C4-2B (cell line): ENCODE measurements around the gene LSAMP.

Experiments used
- ZFX ChIP-seq: fragments of 450-650 bp; IDR thresholded peaks from 2 replicates; pipeline ENCODE4 v1.6.1; 2017
- TF ChIP-seq, protein P1 (sequence below): fragments of 450-650 bp; conservative IDR thresholded peaks from 2 replicates; pipeline ENCODE4 v1.5.1; 2017; ENCODE audit warnings: mild to moderate bottlenecking

DNA sequence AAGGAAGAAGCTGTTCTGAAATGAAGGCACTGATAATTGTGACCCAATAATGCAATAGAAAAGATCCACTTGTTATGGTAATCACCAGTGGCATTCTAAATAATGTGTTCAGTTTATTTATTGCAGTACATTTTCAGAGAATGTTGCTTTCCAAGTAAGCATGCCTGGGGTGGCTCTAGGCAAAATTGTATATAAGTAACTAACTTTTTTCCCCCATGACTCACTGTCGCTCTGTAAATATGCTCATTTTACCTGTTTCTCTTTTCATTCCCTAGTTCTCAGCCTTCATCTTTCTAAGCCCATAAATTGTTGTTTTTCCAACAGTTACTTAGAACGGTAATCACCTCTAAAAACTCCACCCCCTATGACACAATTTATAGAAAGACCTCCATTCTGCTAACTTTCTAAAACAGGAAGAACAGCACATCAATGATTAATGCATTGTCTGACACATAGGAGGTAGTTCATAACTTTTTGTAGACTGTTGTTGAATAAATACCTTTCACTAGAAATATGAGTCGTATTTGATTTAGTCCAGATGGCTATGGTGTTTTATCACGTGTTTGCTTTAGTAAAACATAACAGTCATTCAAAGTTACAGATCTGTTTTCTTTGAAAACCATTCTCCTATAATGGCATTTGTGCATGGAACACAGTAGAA lies 143.1 kb downstream of the LSAMP start:
- TF ChIP-seq, protein P1, sequence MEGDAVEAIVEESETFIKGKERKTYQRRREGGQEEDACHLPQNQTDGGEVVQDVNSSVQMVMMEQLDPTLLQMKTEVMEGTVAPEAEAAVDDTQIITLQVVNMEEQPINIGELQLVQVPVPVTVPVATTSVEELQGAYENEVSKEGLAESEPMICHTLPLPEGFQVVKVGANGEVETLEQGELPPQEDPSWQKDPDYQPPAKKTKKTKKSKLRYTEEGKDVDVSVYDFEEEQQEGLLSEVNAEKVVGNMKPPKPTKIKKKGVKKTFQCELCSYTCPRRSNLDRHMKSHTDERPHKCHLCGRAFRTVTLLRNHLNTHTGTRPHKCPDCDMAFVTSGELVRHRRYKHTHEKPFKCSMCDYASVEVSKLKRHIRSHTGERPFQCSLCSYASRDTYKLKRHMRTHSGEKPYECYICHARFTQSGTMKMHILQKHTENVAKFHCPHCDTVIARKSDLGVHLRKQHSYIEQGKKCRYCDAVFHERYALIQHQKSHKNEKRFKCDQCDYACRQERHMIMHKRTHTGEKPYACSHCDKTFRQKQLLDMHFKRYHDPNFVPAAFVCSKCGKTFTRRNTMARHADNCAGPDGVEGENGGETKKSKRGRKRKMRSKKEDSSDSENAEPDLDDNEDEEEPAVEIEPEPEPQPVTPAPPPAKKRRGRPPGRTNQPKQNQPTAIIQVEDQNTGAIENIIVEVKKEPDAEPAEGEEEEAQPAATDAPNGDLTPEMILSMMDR = no peak
- no peak for TF ChIP-seq ZFX
